Upper lobe of left lung (tissue), 6 donors: ENCODE data around the gene GABRG3. TPM values are rescaled to one million over a fixed set of nuclear protein-coding genes. Genes with fewer than 3 reads are reported as not detected.

Experiments used
- ATAC-seq, 2 donors: fragments of 200-7000 bp; cut with Tn5 transposase; one replicate each; pipeline ENCODE4 v1.9.1; 2022; ENCODE audit warnings: mild to moderate bottlenecking in 2 of 2, moderate library complexity in 2 of 2; ENCODE audit not compliant: low FRiP score in 2 of 2
- DNase-seq, 2 donors: peaks; one replicate each; pipeline ENCODE4 v3.0.0-alpha.2; 2019 to 2020
- H3K27ac ChIP-seq, 4 donors: fragments of 200-600 bp; sonication (generic); one replicate each; pipeline ENCODE4 v1.5.1; 2016 to 2019
- H3K27me3 ChIP-seq, 4 donors: fragments of 200-600 bp; sonication (generic); one replicate each; pipeline ENCODE4 v1.5.1; 2017 to 2019
- H3K36me3 ChIP-seq, 4 donors: fragments of 200-600 bp; sonication (generic); one replicate each; pipeline ENCODE4 v1.5.1; 2016 to 2019
- H3K4me1 ChIP-seq, 4 donors: fragments of 200-600 bp; sonication (generic); one replicate each; pipeline ENCODE4 v1.5.1; 2018 to 2019
- H3K4me3 ChIP-seq, 4 donors: fragments of 200-600 bp; sonication (generic); one replicate each; pipeline ENCODE4 v1.5.1; 2017 to 2019; ENCODE audit warnings: mild to moderate bottlenecking in 2 of 4, moderate library complexity in 1 of 4
- H3K9me3 ChIP-seq, 4 donors: fragments of 200-600 bp; sonication (generic); one replicate each; pipeline ENCODE4 v1.5.1; 2018 to 2019
- EP300 ChIP-seq, 4 donors: sonication (generic); formaldehyde crosslinking; IDR thresholded peaks; one replicate each; pipeline ENCODE4 v1.5.1; 2017; ENCODE audit warnings: antibody characterized with exemption in 4 of 4, control low read depth in 2 of 4
- POLR2A ChIP-seq, 4 donors: fragments of 450-650 bp; IDR thresholded peaks; one replicate each; pipeline ENCODE4 v1.5.1; 2016 to 2017; ENCODE audit warnings: antibody characterized with exemption in 4 of 4, mild to moderate bottlenecking in 2 of 4
- POLR2AphosphoS5 ChIP-seq, 2 donors: sonication (generic); formaldehyde crosslinking; IDR thresholded peaks; one replicate each; pipeline ENCODE4 v1.5.1; 2017; ENCODE audit warnings: antibody characterized with exemption in 2 of 2
- WGBS, 2 donors: methylation state at CpG; one replicate each; pipeline ENCODE4 v1.1.5; 2017 to 2018; 5-methylcytosine and 5-hydroxymethylcytosine counted together
- total RNA-seq, 6 donors: library from RNA; depleted of rRNA in 4 of 6; stranded (reverse); fragments of >200 nt in 4 of 6; gene quantifications; one replicate each; pipeline versions ENCODE4 v1.1.0 to v1.2.1, GENCODE V29; 2016 to 2021
- TF ChIP-seq, protein P1 (sequence below), 6 experiments: fragments of 450-650 bp in 4 of 6; fragments of 200-600 bp in 2 of 6; sonication (generic) in 2 of 6; IDR thresholded peaks; one replicate each; pipeline ENCODE4 v1.5.1; 2016 to 2019; ENCODE audit warnings: antibody characterized with exemption in 6 of 6
- donor health status: DM: no; HTN: no; CAD: no; lungs with moderate emphysema.
- donor health status: DM: no; HTN: yes; CAD: no; lungs with severe emphysema.

GABRG3 gene
- total RNA-seq, 6 donors from 2014 or later = not detected

- no peak overlapping the region for H3K27ac ChIP-seq
- H3K4me1 ChIP-seq = peaks cover 0 to 6% (median 0%) of the 10 kb centered on the region in 4 donors
These were observed 260.8 kb downstream of the GABRG3 start for GRCh38 chr15:27231811-27232210.

DNA sequence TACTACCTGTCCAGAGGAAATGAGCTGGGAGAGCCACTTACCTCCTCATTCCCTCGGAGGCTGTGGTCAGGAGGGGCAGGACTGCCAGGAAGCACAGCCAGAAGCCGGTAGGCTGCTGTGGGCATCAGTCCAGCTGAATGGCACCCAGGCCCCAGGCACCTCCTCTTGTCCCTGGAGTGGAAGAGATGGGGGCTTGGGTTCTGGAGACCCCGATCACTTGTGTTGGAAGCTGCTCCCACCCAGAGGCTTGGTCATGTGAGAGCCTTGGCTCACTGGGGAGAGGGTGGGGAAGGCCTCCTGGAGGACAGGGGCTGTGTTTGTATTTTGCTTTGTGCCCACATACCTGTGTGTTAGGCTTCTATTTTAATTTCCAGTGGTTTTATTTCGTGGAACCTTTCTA is 261.9 kb downstream of the GABRG3 start:
- H3K36me3 ChIP-seq = no peaks in the 10 kb centered on the region
- no peak overlapping the region for H3K4me3 ChIP-seq
- H3K27ac ChIP-seq = no peak overlapping the region
- H3K27me3 ChIP-seq = no peaks in the 10 kb centered on the region
- peaks cover 0 to 6% (median 0%) of the 10 kb centered on the region in 4 donors for H3K4me1 ChIP-seq
- no peaks in the 10 kb centered on the region for H3K9me3 ChIP-seq
- DNase-seq (no peak), ATAC-seq (no peak)
- 61 to 64% methylated on average over 3 to 4 of the region's 4 CpGs for WGBS, 2 donors
- no peak for TF ChIP-seq EP300 (IDR thresholded peaks at IDR 0.05)
- no peak for TF ChIP-seq POLR2A (IDR thresholded peaks at IDR 0.05)
- TF ChIP-seq POLR2AphosphoS5 (IDR thresholded peaks at IDR 0.05) = no peak
- TF ChIP-seq, protein P1, sequence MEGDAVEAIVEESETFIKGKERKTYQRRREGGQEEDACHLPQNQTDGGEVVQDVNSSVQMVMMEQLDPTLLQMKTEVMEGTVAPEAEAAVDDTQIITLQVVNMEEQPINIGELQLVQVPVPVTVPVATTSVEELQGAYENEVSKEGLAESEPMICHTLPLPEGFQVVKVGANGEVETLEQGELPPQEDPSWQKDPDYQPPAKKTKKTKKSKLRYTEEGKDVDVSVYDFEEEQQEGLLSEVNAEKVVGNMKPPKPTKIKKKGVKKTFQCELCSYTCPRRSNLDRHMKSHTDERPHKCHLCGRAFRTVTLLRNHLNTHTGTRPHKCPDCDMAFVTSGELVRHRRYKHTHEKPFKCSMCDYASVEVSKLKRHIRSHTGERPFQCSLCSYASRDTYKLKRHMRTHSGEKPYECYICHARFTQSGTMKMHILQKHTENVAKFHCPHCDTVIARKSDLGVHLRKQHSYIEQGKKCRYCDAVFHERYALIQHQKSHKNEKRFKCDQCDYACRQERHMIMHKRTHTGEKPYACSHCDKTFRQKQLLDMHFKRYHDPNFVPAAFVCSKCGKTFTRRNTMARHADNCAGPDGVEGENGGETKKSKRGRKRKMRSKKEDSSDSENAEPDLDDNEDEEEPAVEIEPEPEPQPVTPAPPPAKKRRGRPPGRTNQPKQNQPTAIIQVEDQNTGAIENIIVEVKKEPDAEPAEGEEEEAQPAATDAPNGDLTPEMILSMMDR (IDR thresholded peaks at IDR 0.05) = no peak

More at GRCh38 chr15:27231811-27232210, 260.8 kb downstream of the GABRG3 start:
- no peaks in the 10 kb centered on the region for H3K36me3 ChIP-seq
- WGBS, 2 donors = 70 to 78% methylated on average over 2 of the region's 2 CpGs
- TF ChIP-seq, protein P1 (IDR thresholded peaks at IDR 0.05) = no peak
- TF ChIP-seq EP300 (IDR thresholded peaks at IDR 0.05) (no peak), POLR2A (IDR thresholded peaks at IDR 0.05) (no peak), POLR2AphosphoS5 (IDR thresholded peaks at IDR 0.05) (no peak)
- no peaks in the 10 kb centered on the region for H3K9me3 ChIP-seq
- no peaks in the 10 kb centered on the region for H3K27me3 ChIP-seq
- no peak overlapping the region for H3K4me3 ChIP-seq
- ATAC-seq (no peak), DNase-seq (no peak)

DNA sequence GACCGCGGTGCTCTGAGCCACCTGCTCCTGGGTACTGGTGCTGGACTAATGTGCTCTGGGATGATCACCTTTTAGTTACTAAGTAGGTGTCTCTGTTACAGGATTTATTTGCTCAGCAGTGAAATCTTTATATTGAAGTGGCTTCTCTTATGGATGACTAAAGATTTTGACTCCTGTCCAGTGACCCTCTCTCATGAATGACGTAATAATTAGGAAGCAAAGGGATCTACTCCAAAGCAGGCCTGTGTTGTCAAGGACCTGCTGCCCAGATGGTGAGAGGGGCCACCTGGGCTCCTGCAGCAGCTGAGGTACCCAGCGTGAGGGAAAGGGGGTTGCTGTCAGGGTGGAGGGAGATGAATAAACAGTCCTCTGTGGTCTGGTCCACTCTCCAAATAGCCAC is 263.6 kb downstream of the GABRG3 start:
- TF ChIP-seq, protein P1 (IDR thresholded peaks at IDR 0.05) = no peak
- TF ChIP-seq EP300 (IDR thresholded peaks at IDR 0.05) = no peak
- 88 to 92% methylated on average over 4 of the region's 4 CpGs for WGBS, 2 donors

DNA sequence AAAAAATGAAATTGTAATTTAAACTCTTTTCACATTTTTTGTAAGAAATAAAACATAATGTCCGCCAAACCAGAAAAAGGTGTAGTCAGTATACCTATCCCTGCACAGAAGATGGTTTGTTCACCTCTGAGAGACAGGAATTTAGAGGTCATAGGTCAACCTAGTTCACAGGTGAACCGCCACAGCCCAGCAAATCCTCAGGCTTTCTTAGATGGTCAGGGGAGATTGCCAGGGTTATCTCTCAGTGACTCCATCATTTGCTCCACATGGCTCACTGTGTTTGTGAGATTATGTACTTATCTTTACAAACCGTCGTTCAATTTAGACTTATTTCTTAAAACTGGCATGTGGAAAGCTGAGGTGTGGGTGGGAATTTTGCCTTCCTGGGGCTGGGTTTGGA is 264.2 kb downstream of the GABRG3 start:
- Histone ChIP-seq H3K27ac (no peak overlapping the region), H3K27me3 (no peaks in the 10 kb centered on the region), H3K36me3 (no peaks in the 10 kb centered on the region), H3K9me3 (no peaks in the 10 kb centered on the region), H3K4me3 (no peak overlapping the region), H3K4me1 (peaks cover 0 to 6% (median 1%) of the 10 kb centered on the region in 4 donors)
- no peak for DNase-seq
- TF ChIP-seq POLR2AphosphoS5 (IDR thresholded peaks at IDR 0.05) (no peak), POLR2A (IDR thresholded peaks at IDR 0.05) (no peak), EP300 (IDR thresholded peaks at IDR 0.05) (no peak)
- TF ChIP-seq, protein P1 (IDR thresholded peaks at IDR 0.05) = no peak
- ATAC-seq = no peak
- 65 to 73% methylated on average over 4 of the region's 4 CpGs for WGBS, 2 donors

More for the DNA sequence above, 263.6 kb downstream of the GABRG3 start:
- Histone ChIP-seq H3K4me1 (peaks cover 0 to 6% (median 1%) of the 10 kb centered on the region in 4 donors), H3K4me3 (no peak overlapping the region), H3K27me3 (no peaks in the 10 kb centered on the region), H3K36me3 (no peaks in the 10 kb centered on the region), H3K27ac (no peak overlapping the region), H3K9me3 (no peaks in the 10 kb centered on the region)
- no peak for ATAC-seq
- no peak for DNase-seq

- Histone ChIP-seq H3K9me3 (no peaks in the 10 kb centered on the region), H3K36me3 (no peaks in the 10 kb centered on the region), H3K27ac (no peak overlapping the region), H3K4me3 (no peak overlapping the region), H3K4me1 (peaks cover 0 to 6% (median 1%) of the 10 kb centered on the region in 4 donors), H3K27me3 (no peaks in the 10 kb centered on the region)
- DNase-seq (no peak), ATAC-seq (no peak)
- TF ChIP-seq EP300 (IDR thresholded peaks at IDR 0.05) = no peak
- no peak for TF ChIP-seq POLR2A (IDR thresholded peaks at IDR 0.05)
- no peak for TF ChIP-seq POLR2AphosphoS5 (IDR thresholded peaks at IDR 0.05)
- TF ChIP-seq, protein P1 (IDR thresholded peaks at IDR 0.05) = no peak
- 43% methylated on average over 2 of the region's 2 CpGs for WGBS, 2 donors
These were observed 264.7 kb downstream of the GABRG3 start for GRCh38 chr15:27235681-27236080.
